WI38 (cell line): ENCODE results near the gene ATP11A.
A peak's percentile ranks its signal among the peaks of the same experiment; 100 is the strongest.
"Not testable (repeated sequence)": the region's sequence is repeated elsewhere in the genome, so short reads cannot be mapped to it uniquely, and the experiment has no call there.

ENCODE experiments used
- H3K4me3 ChIP-seq: 2 replicates; pipeline ENCODE4 v1.5.1; 2011; ENCODE audit warnings: low read depth, mild to moderate bottlenecking, control low read depth, low read length
- TF ChIP-seq, protein P1 (sequence below): IDR thresholded peaks from 2 replicates; pipeline ENCODE4 v1.5.1; 2012; ENCODE audit warnings: low read depth, mild to moderate bottlenecking, control low read depth, low read length

ATP11A gene

DNA sequence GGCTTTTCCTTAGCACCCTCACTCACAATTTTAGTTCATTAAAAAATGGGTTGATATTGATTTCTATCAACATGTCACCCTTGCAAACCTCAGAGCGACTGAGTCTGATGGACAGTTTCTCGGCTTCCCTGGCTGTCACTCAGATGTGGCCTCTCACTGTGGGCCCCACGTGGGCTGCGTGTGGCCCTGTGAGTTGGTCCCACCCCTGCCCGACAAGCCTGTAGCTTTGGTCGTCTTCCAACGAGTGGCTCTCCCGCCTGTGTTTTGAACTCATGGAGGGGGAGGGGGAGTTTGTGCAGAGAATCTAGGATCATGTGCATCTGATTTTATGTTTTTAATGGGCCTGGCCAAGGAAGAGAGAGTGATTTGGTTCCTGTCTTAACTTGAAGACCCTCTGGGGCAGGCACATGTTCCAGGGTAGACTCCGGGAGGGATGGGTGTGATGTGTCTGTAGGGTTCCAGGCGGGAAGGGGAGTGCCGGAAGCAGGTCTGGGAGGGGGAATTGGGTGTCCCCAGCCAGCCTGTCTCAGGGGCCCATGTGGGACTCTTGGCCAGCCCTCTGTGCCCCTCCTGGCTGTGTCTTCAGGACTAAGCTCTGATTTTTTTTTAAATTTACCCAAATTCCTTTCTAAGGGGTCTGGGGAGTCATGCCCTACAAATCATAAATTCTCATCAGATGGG, 18.9 kb downstream of the ATP11A start:
- H3K4me3 ChIP-seq: no peak overlapping the region
- TF ChIP-seq, protein P1, sequence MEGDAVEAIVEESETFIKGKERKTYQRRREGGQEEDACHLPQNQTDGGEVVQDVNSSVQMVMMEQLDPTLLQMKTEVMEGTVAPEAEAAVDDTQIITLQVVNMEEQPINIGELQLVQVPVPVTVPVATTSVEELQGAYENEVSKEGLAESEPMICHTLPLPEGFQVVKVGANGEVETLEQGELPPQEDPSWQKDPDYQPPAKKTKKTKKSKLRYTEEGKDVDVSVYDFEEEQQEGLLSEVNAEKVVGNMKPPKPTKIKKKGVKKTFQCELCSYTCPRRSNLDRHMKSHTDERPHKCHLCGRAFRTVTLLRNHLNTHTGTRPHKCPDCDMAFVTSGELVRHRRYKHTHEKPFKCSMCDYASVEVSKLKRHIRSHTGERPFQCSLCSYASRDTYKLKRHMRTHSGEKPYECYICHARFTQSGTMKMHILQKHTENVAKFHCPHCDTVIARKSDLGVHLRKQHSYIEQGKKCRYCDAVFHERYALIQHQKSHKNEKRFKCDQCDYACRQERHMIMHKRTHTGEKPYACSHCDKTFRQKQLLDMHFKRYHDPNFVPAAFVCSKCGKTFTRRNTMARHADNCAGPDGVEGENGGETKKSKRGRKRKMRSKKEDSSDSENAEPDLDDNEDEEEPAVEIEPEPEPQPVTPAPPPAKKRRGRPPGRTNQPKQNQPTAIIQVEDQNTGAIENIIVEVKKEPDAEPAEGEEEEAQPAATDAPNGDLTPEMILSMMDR: no peak

DNA sequence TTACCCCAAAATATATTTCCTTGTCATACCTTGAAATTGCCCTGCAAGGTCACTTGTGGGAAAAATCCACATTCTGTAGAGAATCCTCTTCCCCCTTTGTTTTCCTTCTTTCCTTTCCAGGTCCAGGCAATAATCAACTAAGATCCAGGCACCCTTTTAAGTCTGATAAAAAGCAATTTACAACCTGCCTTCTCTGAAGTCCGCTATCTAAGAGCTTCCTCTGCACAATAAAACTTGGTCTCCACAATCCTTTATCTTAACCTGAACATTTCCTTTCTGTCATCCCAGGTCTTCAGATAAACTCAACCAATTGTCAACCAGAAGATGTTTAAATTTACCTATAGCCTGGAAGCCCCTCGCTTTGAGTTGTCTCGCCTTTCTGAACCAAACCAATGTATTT, 19.5 kb downstream of the ATP11A start:
- H3K4me3 ChIP-seq: not testable (repeated sequence)

DNA sequence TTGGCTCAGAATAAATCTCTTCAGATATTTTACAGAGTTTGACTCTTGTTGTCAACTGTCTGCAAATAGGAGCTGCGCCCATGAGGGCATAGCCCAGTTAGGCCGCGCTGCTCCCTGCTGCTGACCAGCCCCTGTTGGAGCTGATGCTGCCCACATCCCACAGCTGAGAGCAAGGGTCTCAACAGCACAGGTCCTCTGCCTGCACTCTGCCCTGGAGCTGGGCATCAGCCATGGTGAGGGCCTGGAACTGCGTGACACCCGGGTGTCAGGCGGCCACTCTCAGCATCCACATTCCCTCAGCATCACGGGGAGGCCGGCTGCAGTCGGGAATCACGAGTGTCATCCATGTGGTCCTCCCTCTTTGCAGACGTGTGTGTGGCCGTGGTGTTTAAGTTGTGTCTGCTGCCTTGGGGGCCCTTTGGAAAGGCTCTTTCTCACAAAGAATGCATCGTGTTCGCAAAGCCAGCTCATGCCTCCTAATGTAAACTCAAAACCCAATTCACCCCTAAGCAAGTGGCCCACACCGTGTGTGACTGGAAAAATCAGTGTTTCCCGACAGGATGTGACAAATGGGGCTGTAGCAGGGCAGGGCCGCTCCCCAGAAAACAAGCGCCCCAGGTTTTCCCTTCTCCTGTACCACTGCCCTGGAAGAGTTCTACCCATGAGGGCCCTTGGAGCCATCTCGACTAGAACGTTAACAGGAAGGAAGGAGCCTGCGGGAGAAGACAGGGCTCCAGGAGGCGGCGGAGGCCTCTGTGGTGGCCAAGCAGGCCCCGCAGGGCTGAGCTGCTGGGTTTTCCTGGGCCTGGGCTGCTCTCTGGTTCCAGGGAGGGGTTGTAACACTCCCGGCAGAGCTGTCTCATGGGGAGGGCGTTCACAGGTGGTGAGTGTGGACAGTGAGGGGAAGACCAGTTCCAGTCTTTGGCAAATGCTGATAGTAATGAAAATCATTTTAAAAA, 20.3 kb downstream of the ATP11A start:
- no peak overlapping the region for H3K4me3 ChIP-seq
- TF ChIP-seq, protein P1: no peak

DNA sequence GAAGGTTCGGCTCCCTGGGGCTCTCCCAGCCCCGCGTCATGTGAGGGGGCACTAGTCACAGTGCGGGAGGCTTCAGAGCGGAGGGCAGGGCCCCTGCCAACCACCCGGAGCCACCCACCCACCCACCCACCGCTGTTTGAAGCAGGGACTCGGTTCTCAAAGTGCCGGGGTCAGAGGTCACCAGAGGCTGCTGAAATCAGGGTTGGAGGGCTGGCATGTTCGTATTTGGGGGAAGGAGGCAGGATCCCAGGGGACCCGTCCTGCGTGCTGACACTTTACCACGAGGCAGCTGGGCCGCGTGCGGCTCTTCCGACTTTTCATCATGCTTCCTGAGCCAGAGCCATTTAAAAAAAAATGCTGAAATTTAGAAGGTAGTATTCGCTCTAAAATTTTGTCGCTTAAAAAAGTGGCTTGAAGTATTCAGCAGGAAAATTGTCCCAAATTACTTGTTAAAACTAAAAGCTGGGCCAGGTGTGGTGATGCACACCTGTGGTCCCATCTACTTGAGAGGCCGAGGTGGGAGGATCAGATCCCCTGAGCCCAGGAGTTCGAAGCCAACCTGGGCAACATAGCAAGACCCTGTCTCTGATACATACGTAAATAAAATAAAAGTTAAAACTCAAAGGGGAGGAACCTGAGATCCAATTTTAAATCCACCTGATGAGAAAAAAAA, 21.2 kb downstream of the ATP11A start:
- peak overlapping the region; percentile 44 for H3K4me3 ChIP-seq

DNA sequence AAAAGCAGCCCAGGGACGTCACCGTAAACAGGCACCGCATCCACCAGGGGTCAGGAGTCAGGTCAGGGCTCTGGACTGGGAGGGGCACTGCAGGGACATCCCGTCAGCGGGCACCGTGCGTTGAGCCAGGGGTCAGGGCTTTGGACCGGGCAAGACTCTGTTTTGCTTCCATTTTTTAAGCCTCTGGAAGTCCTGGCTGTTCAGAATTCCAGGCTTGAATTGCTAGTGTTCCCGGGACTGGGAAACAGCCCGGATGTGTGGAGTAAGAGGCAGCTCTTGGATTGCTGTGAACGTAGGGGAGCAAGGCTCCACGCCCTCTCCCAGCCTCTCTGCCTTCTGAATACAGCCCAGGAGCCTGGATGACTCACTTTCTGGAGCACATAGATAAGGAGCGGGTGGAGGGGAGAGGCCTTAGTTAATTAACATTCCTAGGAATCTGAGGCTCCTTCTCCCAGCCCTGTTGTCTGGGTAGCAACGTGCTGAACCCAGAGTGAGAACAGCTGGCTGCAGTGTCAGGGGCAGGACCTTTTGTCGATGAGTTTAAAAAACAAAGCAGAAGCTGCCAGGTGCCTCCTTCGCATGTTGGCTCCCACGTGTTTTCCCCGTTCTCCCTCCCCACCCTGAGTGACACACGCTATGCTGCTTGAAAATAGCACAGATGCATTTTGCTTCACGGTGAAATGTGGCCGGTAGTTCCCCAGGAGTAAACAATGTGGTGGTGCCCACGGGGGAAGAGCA, 21.9 kb downstream of the ATP11A start:
- TF ChIP-seq, protein P1: 0 out of 2 replicates have a peak, but pooled peaks have one; percentile 14
- peak overlapping the region; percentile 44 for H3K4me3 ChIP-seq

More for the DNA sequence above, 21.2 kb downstream of the ATP11A start:
- TF ChIP-seq, protein P1: no peak

DNA sequence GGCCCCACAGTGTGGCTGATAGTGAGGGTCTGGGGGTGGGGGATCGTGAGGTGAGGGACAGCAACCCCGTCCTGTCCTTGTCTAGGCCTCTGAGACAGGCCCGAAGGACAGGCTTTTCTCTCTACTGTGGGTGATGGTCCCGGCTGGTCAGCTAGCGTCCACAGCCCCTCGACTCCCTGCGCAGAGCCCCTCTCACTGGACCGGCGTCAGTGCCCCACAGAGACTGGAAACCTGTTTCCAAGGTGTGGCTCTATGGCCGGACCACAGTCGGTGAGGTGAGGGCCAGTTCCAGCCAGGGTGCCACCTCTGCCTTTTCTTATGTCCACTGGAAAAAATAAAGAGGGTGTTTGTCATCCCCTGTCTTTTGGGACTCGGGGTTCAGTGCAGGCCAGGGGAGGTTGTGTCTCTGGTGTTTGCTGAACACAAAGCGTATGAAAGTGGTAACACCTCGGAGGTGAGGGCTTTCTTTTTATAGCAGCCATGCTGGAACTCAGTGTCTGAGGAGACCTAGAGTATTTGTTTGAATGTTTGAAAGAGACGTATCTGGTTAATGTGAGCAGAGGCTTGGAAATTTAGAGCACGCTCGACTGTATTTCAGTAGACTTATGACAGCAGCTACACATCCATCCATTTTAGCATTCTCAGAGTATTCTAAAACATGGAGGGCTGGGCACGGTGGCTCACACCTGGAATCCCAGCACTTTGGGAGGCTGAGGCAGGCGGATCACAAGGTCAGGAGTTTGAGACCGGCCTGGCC, 22.8 kb downstream of the ATP11A start:
- TF ChIP-seq, protein P1: no peak
- peak overlapping the region; percentile 15; the same call in 1 of the 2 replicates for H3K4me3 ChIP-seq
